ENCODE data around the gene MCF2L. TPM values are rescaled to one million over a fixed set of nuclear protein-coding genes. Genes with fewer than 3 reads are reported as not detected.

The MCF2L gene
- total and polyA plus RNA-seq, 2 experiments from 2014 or later: 4.8 to 25.6 TPM

DNA sequence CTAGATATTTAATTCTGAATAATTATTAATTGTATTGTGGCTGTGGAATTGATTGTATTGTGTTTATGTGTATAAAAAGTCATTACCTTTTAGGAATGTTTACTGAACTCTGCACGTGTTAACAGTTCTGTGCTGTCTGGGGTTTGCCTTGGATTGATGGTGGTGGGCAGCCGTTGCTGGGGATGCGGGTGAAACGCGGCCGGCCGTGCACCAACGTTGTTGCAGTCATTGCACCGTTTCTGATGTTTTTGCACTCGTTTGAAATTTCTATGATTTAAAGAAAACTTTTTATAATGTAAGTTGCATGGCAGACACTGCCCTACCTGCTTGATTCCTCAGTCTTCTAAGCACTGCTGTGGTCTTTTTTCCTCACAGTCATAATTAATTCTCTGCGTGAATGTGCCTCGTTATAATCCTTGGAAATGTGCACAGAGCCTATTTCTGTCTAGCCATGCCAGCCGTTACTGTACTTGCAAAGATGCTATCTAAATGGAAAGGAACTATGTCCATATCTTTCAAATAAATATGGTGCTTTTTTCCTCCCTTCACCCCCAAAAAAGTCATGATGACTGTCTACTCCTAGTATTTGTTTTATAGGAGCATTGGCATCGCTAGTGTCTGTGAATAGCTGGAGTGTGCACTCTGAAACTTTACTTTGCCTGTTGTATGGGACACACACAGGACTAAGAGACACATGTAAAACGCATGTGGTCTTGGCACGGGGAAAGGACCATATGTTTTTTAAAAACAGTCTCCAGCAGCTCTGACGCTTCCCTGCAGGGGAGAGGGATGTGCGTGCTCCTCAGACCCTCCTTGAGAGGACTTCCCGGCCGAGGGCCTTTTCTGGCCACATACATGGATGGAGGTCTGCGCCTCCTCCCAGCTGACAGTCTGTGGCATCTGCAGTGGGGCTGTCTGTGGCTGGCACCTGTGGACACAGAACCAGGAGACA is 40.7 kb upstream of the MCF2L start (continued):
- TF ChIP-seq, protein P1, sequence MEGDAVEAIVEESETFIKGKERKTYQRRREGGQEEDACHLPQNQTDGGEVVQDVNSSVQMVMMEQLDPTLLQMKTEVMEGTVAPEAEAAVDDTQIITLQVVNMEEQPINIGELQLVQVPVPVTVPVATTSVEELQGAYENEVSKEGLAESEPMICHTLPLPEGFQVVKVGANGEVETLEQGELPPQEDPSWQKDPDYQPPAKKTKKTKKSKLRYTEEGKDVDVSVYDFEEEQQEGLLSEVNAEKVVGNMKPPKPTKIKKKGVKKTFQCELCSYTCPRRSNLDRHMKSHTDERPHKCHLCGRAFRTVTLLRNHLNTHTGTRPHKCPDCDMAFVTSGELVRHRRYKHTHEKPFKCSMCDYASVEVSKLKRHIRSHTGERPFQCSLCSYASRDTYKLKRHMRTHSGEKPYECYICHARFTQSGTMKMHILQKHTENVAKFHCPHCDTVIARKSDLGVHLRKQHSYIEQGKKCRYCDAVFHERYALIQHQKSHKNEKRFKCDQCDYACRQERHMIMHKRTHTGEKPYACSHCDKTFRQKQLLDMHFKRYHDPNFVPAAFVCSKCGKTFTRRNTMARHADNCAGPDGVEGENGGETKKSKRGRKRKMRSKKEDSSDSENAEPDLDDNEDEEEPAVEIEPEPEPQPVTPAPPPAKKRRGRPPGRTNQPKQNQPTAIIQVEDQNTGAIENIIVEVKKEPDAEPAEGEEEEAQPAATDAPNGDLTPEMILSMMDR (conservative IDR thresholded peaks at IDR 0.05; ENCODE audit: low read depth in 2 of 2): no peak
- TF ChIP-seq CREB1 (CRISPR knock-in tag; IDR thresholded peaks at IDR 0.05; ENCODE audit: low read depth) (no peak), JUNB (IDR thresholded peaks at IDR 0.05; ENCODE audit: unreplicated experiment) (no peak), POLR2AphosphoS5 (IDR thresholded peaks at IDR 0.05; ENCODE audit: low read depth) (no peak), EZH2phosphoT487 (IDR thresholded peaks at IDR 0.05; ENCODE audit: unreplicated experiment) (no peak)
- TF ChIP-seq, protein P2, sequence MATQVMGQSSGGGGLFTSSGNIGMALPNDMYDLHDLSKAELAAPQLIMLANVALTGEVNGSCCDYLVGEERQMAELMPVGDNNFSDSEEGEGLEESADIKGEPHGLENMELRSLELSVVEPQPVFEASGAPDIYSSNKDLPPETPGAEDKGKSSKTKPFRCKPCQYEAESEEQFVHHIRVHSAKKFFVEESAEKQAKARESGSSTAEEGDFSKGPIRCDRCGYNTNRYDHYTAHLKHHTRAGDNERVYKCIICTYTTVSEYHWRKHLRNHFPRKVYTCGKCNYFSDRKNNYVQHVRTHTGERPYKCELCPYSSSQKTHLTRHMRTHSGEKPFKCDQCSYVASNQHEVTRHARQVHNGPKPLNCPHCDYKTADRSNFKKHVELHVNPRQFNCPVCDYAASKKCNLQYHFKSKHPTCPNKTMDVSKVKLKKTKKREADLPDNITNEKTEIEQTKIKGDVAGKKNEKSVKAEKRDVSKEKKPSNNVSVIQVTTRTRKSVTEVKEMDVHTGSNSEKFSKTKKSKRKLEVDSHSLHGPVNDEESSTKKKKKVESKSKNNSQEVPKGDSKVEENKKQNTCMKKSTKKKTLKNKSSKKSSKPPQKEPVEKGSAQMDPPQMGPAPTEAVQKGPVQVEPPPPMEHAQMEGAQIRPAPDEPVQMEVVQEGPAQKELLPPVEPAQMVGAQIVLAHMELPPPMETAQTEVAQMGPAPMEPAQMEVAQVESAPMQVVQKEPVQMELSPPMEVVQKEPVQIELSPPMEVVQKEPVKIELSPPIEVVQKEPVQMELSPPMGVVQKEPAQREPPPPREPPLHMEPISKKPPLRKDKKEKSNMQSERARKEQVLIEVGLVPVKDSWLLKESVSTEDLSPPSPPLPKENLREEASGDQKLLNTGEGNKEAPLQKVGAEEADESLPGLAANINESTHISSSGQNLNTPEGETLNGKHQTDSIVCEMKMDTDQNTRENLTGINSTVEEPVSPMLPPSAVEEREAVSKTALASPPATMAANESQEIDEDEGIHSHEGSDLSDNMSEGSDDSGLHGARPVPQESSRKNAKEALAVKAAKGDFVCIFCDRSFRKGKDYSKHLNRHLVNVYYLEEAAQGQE (IDR thresholded peaks at IDR 0.05; ENCODE audit: unreplicated experiment): no peak

DNA sequence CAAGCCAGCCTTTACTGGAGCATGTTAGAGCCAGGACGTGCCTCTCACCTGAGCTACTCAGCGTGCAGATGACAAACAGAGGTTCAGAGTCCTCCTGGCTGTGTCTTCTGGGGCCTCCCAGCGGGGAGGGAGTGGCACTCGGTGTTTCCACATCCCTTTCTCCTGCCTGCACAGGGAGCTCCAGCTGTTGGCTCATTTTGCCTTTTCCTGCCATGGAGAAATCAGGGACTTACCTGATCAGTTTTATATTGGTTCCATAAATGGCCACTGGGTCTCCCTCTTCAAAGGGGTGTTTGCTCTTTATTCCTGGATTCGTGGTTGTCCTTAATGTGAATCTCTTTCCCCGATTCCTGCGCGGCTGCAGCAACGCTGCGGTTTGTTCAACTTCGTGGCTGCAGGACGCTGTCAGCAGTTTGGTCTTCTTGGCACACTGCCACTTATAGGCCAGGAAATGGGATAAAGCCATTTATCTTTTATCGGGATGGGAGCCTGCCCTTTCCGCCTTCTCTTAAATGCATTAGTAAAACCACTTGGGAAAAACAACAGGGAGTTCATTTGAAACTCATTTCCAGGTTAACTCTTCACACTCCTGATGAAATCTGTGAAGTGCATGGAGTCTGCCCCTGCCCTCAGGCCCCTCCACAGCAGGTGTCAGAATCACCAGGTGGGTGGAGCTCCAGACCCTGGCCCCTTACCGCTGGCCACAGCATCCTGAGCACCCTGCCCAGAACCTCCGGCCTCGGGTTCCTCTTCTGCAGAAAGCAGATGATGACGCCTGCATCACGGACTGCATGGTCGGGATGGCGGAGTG is 39.8 kb upstream of the MCF2L start:
- H3K4me3 Mint-ChIP-seq: no peak overlapping the region
- Histone ChIP-seq H3K4me2 (no peak overlapping the region), H3K4me1 (ENCODE audit: insufficient read depth) (no peaks in the 10 kb centered on the region), H4K20me1 (replicated peaks; ENCODE audit: insufficient read depth) (peaks cover 8% of the 10 kb centered on the region; the same call in 1 of the 2 replicates), H3K27ac (ENCODE audit: low read depth) (no peak overlapping the region), H3K9me2 (ENCODE audit: insufficient read depth) (no peaks in the 10 kb centered on the region), H2AFZ (no peak overlapping the region), H3K79me2 (replicated peaks; ENCODE audit: insufficient read depth) (no peaks in the 10 kb centered on the region), H3K4me3 (no peak overlapping the region), H3K36me3 (ENCODE audit: insufficient read depth) (no peaks in the 10 kb centered on the region; the same call in 1 of the 2 replicates), H3K27me3 (ENCODE audit: insufficient read depth) (no peaks in the 10 kb centered on the region), H3F3A (replicated peaks; ENCODE audit: low read depth) (no peaks in the 10 kb centered on the region)
- ATAC-seq (no peak), DNase-seq (ENCODE audit: low spot score) (no peak)
- peaks cover 14% of the 10 kb centered on the region for H3K27me3 Mint-ChIP-seq (ENCODE audit: insufficient read depth, low read depth, poor library complexity)
- H3K36me3 Mint-ChIP-seq (ENCODE audit: low read depth): peaks cover 12% of the 10 kb centered on the region
- H3K4me1 Mint-ChIP-seq: peaks cover 21% of the 10 kb centered on the region
- H3K9me3 Mint-ChIP-seq: peaks cover 7% of the 10 kb centered on the region; the same call in 2 of the 3 replicates
- H3K27ac Mint-ChIP-seq: no peak overlapping the region
- no peak for TF ChIP-seq CREB1 (CRISPR knock-in tag; IDR thresholded peaks at IDR 0.05; ENCODE audit: low read depth)
- TF ChIP-seq, protein P2 (IDR thresholded peaks at IDR 0.05; ENCODE audit: unreplicated experiment): no peak
- TF ChIP-seq, protein P3, sequence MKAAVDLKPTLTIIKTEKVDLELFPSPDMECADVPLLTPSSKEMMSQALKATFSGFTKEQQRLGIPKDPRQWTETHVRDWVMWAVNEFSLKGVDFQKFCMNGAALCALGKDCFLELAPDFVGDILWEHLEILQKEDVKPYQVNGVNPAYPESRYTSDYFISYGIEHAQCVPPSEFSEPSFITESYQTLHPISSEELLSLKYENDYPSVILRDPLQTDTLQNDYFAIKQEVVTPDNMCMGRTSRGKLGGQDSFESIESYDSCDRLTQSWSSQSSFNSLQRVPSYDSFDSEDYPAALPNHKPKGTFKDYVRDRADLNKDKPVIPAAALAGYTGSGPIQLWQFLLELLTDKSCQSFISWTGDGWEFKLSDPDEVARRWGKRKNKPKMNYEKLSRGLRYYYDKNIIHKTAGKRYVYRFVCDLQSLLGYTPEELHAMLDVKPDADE (IDR thresholded peaks at IDR 0.05): no peak
- no peak for TF ChIP-seq NANOG (IDR thresholded peaks at IDR 0.05; ENCODE audit: borderline replicate concordance)
- TF ChIP-seq, protein P1 (conservative IDR thresholded peaks at IDR 0.05; ENCODE audit: low read depth in 2 of 2): no peak
